NCI-H510A treated with DMSO at 0.1 percent for 48 hours (cell line): ENCODE results near the gene TRAPPC5.

Source experiments
- DNase-seq: peaks from one replicate; lab custom pipeline; 2025; lab: John Stamatoyannopoulos, UW

The TRAPPC5 gene

DNA sequence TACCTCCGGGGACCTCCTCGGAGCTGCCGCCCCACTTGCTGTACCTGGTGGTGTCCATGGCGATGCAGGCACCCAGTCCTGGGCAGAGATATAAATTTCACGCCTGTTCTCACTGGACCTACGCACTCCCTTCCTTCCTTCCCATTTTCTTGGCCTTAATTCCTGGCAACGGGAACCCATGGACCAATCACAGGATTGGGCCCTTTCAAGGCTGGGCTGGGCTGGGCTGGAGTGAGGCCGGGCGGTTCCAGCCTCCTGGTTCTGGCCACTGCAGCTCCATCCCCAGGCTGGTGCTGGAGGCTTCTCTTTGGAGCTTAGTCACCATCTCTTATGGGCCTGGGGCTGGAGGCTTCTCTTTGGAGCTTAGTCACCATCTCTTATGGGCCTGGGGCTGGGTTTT, 51.4 kb downstream of the TRAPPC5 start, which contains the start of gene CLEC4G:
CLEC4G (minus strand) TSS at position 66 of the 400 bp plus-strand sequence; CDS start at position 58, 8 bp downstream.
- no peak for DNase-seq

DNA sequence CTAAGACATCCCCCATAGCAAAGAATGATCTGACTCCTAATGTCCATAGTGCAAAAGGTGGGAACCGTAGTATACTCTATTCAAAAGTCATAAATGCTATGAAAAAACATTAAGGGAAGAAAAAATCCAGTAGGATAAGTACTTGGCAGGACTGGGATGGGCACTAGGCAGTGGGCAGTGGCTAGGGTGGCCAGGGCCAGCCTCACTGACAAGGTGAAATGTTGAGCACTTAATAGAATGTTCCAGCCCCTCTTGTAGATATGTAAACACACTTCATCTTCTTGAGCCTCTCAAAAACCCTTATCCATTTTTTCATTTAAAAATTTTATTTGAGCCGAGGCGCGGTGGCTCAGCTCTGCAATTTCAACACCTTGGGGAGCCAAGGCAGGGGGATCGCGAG, 52.7 kb downstream of the TRAPPC5 start:
- DNase-seq = no peak

DNA sequence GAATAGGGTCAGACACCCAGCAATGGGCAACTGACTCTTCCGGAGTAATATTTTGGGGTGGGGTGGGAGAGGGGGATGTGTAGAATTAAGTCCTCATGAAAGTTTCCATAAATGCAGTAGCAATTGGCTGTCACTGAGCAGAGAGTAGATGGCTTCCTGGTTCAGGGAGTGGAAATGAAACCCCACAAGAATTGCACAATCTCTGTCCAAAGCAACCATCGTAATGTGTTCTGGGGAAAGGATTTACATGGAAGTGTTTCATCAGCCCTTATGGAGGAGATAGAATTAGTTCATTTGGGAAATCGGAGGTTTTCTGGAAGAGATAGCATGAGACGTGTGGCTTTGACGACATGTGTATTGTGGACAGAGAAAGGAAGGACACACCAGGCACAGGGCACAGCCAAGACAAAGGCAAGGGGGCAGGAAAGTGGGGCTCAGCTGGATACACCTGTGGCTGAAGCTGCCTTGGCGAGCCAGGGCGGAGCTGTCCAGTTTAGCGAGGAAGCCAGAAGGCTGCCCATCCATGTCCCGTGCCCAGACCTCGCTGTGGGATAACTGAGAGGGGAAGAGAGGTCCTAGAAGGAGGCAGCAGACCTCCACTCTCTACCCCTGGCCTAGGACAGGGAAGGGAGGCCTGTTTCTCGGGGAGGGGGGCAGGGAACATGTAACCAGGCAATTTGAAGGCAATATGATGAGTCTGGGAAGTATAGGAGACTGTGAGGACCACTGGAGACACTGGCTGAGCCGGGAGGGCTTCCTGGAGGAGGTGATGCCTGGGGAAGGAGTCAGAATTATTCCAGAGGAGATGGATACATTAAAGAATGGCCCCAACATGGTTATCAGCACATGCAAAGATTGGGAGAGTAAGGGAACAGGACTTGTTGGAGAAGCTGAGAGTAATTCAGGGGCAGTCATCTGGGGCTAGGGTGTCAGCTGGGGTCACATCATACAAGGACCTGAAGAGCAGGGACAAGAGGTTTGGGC, 53.9 kb downstream of the TRAPPC5 start:
- DNase-seq = no peak

DNA sequence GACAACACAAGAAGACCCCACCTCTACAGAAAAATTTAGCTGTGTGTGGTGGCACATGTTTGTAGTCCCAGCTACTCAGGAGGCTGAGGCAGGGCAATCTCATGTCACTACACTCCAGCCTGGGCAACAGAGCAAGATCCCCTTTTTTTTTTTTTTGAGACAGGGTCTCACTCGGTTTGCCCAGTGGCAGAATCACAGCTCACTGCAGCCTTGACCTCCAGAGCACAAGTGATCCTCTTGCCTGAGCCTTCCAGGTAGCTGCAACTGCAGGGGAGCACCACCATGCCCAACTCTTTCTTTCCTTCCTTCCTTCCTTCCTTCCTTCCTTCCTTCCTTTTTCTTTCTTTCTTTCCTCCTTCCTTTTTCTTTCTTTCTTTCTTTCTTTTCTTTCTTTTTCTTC, 55.5 kb downstream of the TRAPPC5 start:
- no peak for DNase-seq

DNA sequence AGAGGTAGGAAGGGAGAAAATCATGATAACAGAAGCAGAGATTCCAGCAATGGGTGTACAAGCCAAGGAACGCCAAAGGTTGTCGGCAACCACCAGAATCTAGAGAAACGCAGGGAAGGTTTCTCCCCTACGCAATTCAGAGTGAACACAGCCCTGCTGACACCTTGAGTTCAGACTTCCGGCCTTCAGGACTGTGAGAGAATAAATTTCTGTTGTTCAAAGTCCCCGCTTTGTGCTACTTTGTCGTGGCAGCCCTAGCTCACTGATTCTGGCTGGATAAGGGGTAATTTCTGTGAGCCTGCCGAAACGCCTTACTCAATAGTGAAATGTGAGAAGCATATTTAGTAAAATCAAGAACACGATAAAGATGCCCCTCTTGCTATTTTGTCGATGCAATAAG, 56.6 kb downstream of the TRAPPC5 start:
- DNase-seq = no peak
